GM12892 (cell line): ENCODE results near the gene NEK6.

Source experiments
- DNase-seq: peaks from one replicate; pipeline ENCODE4 v3.0.0; 2011; ENCODE audit not compliant: insufficient read length
- FAIRE-seq: peaks from 2 replicates; lab custom pipeline; 2011; peaks lifted over from hg19 to GRCh38; lab: Jason Lieb, UNC
- POLR2A ChIP-seq: IDR thresholded peaks from 2 replicates; pipeline ENCODE4 v1.6.1; 2011; ENCODE audit warnings: low read depth, low read length, control low read depth
- POLR2AphosphoS5 ChIP-seq: IDR thresholded peaks from 2 replicates; pipeline ENCODE4 v1.6.1; 2011; ENCODE audit warnings: low read depth, low read length, control low read depth
- TAF1 ChIP-seq: IDR thresholded peaks from 2 replicates; pipeline ENCODE4 v1.6.1; 2011; ENCODE audit warnings: low read depth, mild to moderate bottlenecking, control low read depth, low read length, borderline replicate concordance

Gene NEK6

DNA sequence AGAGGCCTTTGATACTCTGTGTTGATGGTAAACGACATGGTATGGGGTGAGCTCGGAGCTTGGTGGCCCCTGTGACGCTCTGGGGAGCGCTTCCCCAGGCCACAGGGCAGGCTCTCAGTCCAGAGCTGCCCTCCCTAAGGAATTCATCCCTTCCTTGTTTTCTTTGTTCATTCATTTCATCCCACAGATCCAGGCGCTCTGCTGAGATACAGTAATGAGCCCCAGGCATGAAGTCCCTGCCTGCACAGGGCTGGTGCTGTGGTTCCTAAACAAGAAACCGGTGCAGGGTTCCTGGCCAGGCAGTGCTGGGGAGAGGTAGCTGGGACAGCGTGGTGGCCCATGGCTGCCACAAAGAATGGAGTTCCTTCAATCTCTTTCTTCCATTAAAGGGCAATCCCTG is 14.4 kb downstream of the NEK6 start:
- TF ChIP-seq POLR2AphosphoS5 (no peak), TAF1 (no peak), POLR2A (no peak)
- FAIRE-seq (no peak), DNase-seq (no peak)

- no peak for FAIRE-seq
- DNase-seq, result no peak
- peak; percentile 40; the same call in 1 of the 2 replicates for TF ChIP-seq POLR2AphosphoS5
- no peak for TF ChIP-seq POLR2A
Observed at GRCh38 chr9:124272979-124273378, 15.2 kb downstream of the NEK6 start.

GRCh38 chr9:124273427-124274160 is 15.8 kb downstream of the NEK6 start:
- no peak for FAIRE-seq
- no peak for DNase-seq
- peak; percentile 3; the same call in 1 of the 2 replicates for TF ChIP-seq POLR2AphosphoS5
- TF ChIP-seq TAF1, result no peak
- TF ChIP-seq POLR2A, result no peak

- DNase-seq (no peak), FAIRE-seq (no peak)
- TF ChIP-seq POLR2AphosphoS5, result no peak
Observed at GRCh38 chr9:124274226-124274625, 16.5 kb downstream of the NEK6 start.

- DNase-seq, result no peak
- TF ChIP-seq POLR2A (no peak), POLR2AphosphoS5 (no peak), TAF1 (no peak)
- FAIRE-seq, result no peak
Observed at GRCh38 chr9:124274738-124275137, 17.0 kb downstream of the NEK6 start.

GRCh38 chr9:124277420-124277819 is 19.7 kb downstream of the NEK6 start:
- FAIRE-seq (no peak), DNase-seq (no peak)
- TF ChIP-seq TAF1 (no peak), POLR2A (no peak), POLR2AphosphoS5 (no peak)

GRCh38 chr9:124278054-124278540 is 20.3 kb downstream of the NEK6 start:
- TF ChIP-seq POLR2A (no peak), TAF1 (no peak), POLR2AphosphoS5 (no peak)
- FAIRE-seq (peak; percentile 14), DNase-seq (no peak)

DNA sequence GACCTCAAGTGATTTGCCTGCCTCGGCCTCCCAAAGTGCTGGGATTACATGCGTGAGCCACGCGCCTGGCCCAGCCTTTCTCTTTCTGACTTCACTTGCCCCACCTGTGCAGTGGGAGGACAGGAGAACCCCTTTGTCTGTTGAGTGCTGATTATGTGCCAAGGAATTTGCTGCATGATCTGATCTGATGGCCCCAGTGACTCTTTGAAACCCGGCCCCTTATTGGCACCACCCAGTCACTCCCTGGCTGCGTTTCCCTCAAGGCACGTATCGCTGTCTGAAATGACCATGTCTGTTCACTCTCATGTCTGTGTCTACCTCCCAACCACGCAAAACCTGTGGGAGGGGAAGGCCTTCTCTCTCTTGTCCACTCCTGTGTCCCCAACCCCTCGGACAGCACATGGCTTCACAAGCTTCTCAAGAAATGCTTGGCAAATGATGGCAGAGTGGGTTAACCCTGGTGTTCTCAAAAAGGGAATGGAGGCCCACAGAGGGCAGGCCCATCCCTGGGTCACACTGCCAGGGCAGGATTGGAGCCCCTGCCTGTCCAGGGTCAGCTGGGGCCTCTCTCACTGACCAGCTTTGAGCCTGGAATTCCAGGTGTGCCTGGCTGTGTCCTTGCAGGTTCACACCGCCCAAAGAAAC is 21.9 kb downstream of the NEK6 start:
- FAIRE-seq (peak; percentile 33), DNase-seq (no peak)
- TF ChIP-seq POLR2AphosphoS5 (no peak), TAF1 (no peak), POLR2A (no peak)

- no peak for DNase-seq
- peak; percentile 16; the same call in 1 of the 2 replicates for TF ChIP-seq POLR2A
- no peak for TF ChIP-seq POLR2AphosphoS5
- no peak for TF ChIP-seq TAF1
- peak; percentile 40 for FAIRE-seq
Observed at GRCh38 chr9:124280176-124280691, 22.5 kb downstream of the NEK6 start.

DNA sequence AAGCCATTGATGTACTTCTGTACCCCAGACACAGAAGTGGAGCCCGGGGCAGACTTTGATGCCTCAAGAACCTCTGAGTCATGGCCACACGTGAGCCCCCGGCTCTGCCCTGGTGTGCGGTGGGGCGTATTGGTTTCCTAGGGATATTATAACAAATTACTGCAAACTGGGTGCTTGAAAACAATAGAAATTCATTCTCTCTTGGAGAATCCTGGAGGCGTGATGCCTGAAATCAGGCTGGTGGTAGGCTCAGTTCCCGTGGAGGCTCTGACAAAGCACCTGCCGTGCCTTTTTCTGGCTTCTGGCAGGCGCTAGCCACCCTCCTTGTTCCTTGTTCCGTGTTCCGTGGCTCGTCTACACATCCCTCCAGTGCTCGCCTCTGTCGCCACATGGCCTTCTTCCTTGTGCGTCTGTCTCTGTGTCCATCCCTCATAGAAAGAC is 24.2 kb downstream of the NEK6 start:
- DNase-seq (no peak), FAIRE-seq (no peak)
- no peak for TF ChIP-seq TAF1
- TF ChIP-seq POLR2AphosphoS5, result no peak
- no peak for TF ChIP-seq POLR2A

GRCh38 chr9:124282442-124283227 is 24.9 kb downstream of the NEK6 start:
- TF ChIP-seq POLR2AphosphoS5, result no peak
- no peak for TF ChIP-seq POLR2A
- no peak for TF ChIP-seq TAF1
- FAIRE-seq, result no peak
- DNase-seq, result no peak
